DMS53 treated with DMSO at 0.1 percent for 48 hours (cell line): Measurements from ENCODE around the gene ZNF585A.
"Not testable (repeated sequence)": the region's sequence is repeated elsewhere in the genome, so short reads cannot be mapped to it uniquely, and the experiment has no call there.

Experiments
- DNase-seq: peaks from one replicate; lab custom pipeline; 2025; ENCODE audit not compliant: unreplicated experiment; lab: John Stamatoyannopoulos, UW

Gene ZNF585A

DNA sequence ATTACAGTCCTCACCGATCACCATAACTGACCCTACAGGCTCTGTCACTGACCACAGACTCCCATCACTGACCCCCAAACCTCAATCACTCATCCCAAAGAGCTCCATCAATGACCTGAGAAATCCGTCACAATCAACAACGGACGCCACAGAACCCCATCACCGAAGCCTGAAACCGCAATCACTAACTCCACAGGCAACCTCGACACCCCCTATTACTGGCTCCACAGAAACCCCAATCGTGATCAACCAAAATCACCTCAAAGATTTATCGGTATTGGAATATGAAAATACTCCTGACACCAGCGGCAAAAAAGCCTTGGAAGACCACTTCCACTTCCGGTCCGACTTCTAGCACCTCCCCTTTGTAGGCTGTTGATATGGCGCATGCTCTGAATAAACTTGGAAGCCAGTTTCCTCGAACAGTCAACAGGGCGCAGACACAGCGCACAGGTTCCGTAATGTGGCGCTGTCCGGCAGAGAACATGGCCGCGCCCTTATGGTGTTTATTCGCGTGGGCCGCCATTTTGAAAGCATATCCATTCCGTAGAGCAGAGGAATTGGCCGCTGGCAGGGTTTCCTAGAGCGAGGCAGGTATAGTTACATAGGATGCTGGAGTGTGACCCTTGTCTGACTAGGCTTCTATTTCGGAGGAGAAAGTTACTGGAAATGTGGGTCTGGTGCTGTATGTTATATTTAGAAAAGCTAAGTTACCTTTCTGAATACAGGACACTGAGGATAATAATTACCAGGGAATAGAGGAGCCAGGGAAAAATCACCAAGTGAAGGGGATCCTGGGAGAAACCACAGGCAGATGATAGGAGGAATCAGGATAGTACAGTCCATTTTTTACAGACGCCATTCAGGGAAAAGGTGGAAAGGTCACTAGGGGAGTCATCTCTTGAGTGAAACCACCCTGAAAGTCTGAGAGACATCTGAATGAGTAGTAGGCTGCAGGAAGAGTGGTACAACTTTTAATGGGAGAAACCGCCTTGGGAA is at the start of gene ZNF585A:
ZNF585A (minus strand) TSS at position 328 of the 999 bp plus-strand sequence. CDS start 2,785 bp downstream, outside the sequence.
- DNase-seq: peak; percentile 99

DNA sequence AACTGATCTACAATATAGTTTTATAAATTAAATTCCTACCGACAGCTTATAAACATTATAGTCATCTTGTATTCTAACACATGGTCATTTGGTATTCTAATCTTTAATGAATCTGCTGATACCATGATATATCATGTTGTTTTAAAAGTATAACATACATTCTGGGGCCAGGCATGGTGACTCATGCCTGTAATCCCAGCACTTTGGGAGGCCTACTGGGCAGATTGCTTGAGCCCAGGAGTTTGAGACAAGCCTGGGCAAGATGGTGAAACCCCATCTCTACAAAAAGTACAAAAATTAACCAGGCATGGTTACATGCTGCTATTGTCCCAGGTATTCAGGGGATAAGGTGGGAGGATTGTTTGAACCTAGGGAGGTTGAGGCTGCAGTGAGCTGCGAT is 48.6 kb upstream of the ZNF585A start:
- no peak for DNase-seq

DNA sequence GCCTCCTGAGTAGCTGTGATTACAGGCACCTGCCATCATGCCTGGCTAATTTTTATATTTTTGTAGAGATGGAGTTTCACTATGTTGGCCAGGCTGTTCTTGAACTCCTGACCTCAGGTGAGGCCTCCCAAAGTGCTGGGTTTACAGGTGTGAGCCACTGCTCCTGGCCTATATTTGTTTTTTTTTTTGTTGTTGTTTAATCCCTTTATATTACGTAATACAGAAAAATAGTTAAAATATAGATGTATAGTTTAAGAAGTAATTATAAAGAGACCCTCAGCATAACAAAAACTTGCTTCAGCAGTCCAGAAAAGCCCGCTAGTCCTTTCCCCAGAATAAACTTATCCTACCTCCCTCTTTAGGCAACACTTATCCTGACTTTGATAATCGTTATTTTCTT is 47.9 kb upstream of the ZNF585A start:
- DNase-seq: no peak

DNA sequence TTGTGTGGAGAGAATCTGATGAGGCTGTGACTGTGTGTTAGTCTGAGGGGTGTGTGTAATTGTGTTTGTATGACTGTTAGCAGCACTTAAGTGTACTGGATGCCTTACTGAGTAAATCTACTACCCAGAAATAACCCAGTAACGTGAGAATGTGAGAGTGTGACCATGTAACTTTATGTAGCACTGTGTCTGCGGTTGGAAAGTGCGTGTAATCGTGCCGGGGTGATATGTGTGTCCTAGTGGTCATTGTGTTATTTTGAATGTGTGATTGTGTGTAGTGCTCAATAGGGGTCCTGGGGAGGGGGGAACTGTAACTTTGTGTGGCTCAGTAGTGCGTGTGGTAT is 46.1 kb upstream of the ZNF585A start:
- DNase-seq: no peak

DNA sequence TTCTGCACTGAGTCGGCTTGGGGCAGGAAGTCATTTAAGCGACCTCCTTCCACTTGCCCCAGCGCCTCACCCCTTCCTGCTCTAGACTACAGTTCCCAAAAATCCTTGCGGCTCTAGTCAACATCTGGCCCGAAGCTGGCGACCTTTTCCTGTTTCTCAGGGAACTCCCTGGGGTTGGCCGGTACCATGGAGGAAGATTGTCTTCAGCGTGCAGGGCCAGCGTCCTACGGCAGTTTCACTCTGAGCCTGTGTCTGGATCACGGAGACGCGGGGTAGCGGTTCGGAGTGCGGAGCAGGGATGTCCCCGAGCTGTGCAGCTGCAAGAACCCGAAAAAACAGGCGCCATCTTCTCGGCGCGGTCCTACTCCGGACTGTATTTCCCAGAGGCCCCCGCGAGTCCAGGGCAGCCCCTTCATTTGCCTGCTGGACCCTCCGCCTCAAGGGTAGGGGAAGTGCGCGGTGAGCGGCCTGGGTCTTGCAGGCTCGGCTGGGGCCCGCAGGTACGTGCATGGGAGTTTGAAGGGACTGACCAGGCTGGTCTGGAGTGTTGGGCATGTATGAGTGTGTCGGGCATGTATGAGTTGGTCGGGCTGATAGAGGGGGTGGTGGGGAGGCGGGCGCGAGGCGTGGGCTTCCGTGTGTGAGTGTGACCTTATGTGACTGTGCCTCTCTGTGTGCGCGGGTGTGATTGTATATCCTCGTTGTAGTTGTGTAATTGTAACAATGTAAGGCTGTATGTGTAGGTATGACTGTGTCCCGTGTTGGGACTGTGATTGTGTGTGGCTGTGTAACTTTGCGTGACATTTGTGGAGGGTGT is 45.5 kb upstream of the ZNF585A start, which contains the start of gene ZNF383:
ZNF383 (plus strand) TSS at position 440 of the 817 bp plus-strand sequence. CDS start 12,240 bp downstream, outside the sequence.
- DNase-seq: peak; percentile 96

DNA sequence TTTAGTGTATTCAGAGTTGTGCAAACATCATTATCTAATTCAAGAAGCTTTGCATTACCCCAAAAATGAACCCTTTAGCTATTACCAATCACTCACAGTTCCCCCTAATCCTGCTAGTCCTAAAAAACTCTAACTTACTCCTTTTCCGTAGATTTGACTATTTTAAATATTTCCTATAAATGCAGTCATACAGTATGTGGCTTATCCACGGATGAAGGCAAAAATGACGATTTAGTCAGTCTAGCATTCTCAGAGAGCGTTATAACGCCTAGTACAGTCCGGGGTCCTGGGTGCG is 44.9 kb upstream of the ZNF585A start:
- no peak for DNase-seq

GRCh38 chr19:37197768-37198167 is 25.3 kb upstream of the ZNF585A start:
- no peak for DNase-seq

DNA sequence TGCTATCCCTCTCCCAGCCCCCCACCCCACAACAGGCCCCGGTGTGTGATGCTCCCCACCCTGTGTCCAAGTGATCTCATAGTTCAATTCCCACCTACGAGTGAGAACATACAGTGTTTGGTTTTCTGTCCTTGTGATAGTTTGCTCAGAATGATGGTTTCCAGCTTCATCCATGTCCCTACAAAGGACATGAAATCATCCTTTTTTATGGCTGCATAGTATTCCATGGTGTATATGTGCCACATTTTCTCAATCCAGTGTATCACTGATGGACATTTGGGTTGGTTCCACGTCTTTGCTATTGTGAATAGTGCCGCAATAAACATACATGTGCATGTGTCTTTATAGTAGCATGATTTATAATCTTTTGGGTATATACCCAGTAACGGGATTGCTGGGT is 24.6 kb upstream of the ZNF585A start:
- DNase-seq: not testable (repeated sequence)

GRCh38 chr19:37195248-37195647 is 22.8 kb upstream of the ZNF585A start:
- DNase-seq: not testable (repeated sequence)

DNA sequence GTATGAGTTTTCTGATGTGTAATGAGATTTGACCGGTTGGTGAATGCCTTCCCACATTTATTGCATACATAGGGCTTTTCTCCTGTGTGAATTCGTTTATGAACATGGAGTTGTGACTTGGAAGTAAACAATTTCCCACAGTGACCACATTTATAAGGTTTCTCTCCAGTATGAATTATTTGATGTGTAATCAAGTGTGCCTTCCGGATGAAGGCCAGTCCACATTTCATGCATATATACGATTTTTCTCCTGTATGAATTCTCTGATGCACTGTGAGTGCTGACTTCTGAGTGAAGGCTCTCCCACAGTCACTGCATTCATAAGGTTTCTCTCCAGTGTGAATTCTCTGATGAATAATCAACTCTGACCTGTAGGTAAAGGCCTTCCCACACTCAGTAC is 13.6 kb upstream of the ZNF585A start:
- DNase-seq: not testable (repeated sequence)

- no peak for DNase-seq
These were observed 6.9 kb downstream of the ZNF585A start for GRCh38 chr19:37165635-37166034.

DNA sequence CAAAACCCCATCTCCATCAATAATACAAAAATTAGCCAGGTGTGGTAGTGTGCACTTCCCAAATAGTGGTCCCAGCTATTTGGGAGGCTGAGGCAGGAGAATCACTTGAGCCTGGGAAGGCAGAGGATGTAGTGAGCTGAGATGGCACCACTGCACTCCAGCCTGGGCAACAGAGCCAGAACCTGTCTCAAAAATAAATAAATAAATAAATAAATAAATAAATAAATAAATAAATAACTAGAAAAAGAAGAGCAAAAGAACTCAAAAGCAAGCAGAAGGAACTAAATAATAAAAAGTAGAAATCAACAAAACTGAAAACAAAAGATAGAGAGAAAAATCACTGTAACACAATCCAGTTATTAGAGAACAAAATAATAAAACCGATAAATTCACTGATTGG is 12.3 kb downstream of the ZNF585A start:
- DNase-seq: no peak

- DNase-seq: no peak
These were observed 24.3 kb downstream of the ZNF585A start for GRCh38 chr19:37148214-37148613.

DNA sequence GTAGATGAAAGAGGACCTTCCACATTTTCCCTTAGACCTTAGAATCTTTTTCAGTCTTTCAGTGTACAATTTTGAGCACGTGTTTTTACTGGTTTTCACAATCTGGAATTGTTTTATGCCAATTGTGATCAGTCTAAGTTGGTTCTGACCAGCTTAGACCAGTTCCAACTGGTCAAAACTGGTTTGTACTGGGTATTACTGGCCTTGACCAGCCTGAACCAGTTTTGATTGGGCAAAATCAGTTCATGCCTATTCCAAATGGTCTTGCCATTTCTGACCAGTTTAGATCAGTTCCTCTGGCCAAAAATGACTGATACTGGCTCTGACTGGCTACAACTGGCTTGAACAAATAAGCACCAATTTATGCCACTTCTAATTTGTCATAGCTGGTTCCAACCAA is 36.4 kb downstream of the ZNF585A start:
- DNase-seq: no peak

DNA sequence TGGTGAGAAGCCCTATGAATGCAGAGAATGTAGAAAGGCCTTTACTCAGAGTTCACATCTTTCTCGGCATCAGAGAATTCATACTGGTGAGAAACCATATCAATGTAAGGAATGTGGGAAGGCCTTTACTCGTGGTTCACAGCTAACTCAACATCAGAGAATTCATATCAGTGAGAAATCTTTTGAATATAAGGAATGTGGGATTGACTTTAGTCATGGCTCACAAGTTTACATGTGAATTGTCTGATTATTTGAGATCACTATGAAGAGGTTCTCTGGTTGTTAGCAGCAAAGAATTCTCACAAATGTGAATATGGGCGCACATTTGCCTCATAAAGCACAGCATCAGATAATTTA is 43.7 kb downstream of the ZNF585A start:
- no peak for DNase-seq

GRCh38 chr19:37127999-37128820 is 44.3 kb downstream of the ZNF585A start:
- no peak for DNase-seq

DNA sequence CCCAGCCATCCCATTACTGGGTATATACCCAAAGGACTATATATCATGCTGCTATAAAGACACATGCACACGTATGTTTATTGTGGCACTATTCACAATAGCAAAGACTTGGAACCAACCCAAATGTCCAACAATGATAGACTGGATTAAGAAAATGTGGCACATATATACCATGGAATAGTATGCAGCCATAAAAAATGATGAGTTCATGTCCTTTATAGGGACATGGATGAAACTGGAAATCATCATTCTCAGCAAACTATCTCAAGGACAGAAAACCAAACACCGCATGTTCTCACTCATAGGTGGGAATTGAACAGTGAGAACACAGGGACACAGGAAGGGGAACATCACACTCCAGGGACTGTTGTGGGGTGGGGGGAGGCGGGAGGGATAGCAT is 50.4 kb downstream of the ZNF585A start:
- not testable (repeated sequence) for DNase-seq

GRCh38 chr19:37114001-37114400 is 58.5 kb downstream of the ZNF585A start:
- DNase-seq: no peak

DNA sequence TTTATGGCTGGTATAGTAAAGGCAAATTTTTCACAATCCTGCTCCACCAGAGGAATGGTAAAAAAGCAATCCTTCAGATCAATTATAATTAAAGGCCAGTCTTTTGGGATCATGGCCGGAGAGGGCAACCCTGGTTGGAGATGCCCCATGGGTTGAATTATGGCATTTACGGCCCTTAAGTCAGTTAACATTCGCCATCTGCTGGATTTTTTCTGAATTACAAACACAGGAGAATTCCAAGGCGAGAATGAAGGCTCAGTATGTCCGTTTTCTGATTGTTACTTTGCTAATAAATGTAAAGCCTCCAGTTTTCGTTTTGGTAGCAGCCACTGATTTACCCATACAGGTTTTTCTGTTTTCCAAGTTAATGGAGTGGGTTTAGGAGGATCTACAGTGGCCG is 60.7 kb downstream of the ZNF585A start:
- DNase-seq: peak; percentile 40

DNA sequence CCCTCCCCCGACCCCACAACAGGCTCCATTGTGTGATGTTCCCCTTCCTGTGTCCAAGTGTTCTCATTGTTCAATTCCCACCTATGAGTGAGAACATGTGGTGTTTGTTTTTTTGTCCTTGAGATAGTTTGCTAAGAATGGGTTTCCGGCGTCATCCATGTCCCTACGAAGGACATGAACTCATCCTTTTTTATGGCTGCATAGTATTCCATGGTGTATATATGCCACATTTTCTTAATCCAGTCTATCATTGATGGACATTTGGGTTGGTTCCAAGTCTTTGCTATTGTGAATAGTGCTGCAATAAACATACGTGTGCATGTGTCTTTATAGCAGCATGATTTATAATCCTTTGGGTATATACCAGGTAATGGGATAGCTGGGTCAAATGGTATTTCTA is 68.4 kb downstream of the ZNF585A start:
- not testable (repeated sequence) for DNase-seq

DNA sequence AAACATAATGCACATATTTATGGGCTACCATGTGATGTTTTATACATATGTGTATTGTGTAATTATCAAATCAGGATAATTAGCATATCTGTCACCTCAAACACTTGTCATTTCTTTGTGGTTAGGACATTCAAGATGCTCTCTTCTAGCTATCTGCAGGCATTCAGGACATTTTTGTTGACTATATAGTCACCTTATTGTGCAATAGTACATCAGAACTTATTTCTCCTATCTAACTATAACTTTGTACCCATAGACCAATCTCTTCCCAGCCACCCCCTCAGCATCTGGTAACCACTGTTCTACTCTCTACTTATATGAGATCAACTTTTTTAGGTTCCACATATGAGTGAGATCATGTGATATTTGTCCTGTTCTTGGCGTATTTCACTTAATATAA is 73.9 kb downstream of the ZNF585A start:
- DNase-seq: no peak
